ENCODE measurements around the gene SGF29. TPM values are rescaled to one million over a fixed set of nuclear protein-coding genes. Genes with fewer than 3 reads are reported as not detected.

The SGF29 gene
- 10 to 100 TPM; 11.0 to 31.3 (median 13.1) TPM for total RNA-seq

GRCh38 chr16:28553776-28554633 is at the start of gene SGF29:
SGF29 (plus strand) TSS chr16:28553920; CDS start chr16:28581070, 27,150 bp downstream.
- H3K9me3 ChIP-seq = no peaks in the 10 kb centered on the region
- peak within 1 kb of the TSS; percentile 91 to 99 (median 95) for H3K27ac ChIP-seq
- peaks cover 10 to 30% (median 11%) of the 10 kb centered on the region in 3 donors for H3K4me1 ChIP-seq
- 4% methylated on average over 31 to 58 of the region's 88 CpGs for WGBS, 2 donors
- H3K36me3 ChIP-seq = peaks cover 0 to 29% (median 0%) of the 10 kb centered on the region in 3 donors
- peak within 1 kb of the TSS; percentile 51 to 91 (median 63) for H3K4me3 ChIP-seq
- TF ChIP-seq CTCF (IDR thresholded peaks at IDR 0.05) = peak in 4 of 6 experiments; percentile 8 to 20 (median 19)
- TF ChIP-seq POLR2A (IDR thresholded peaks at IDR 0.05) = peak in 3 of 4 donors; percentile 75 to 90 (median 84)
- intact Hi-C loops (cut with DNase I) = no loop called here
- peak; percentile 44 for DNase-seq
- no peaks in the 10 kb centered on the region for H3K27me3 ChIP-seq

- Histone ChIP-seq H3K27me3 (peaks cover 0 to 12% (median 0%) of the 10 kb centered on the region in 4 donors), H3K4me1 (peaks cover 0 to 22% (median 8%) of the 10 kb centered on the region in 3 donors), H3K27ac (no peak overlapping the region), H3K4me3 (no peak overlapping the region), H3K9me3 (no peaks in the 10 kb centered on the region), H3K36me3 (no peaks in the 10 kb centered on the region)
- no peak for DNase-seq
- WGBS, 2 donors = 49 to 50% methylated on average over 5 to 8 of the region's 8 CpGs
- TF ChIP-seq POLR2A (IDR thresholded peaks at IDR 0.05) (no peak), CTCF (IDR thresholded peaks at IDR 0.05) (no peak)
- intact Hi-C loops (cut with DNase I) = no loop called here
Observed at GRCh38 chr16:28504707-28505404, 48.9 kb upstream of the SGF29 start.

- TF ChIP-seq POLR2A (IDR thresholded peaks at IDR 0.05) (no peak), CTCF (IDR thresholded peaks at IDR 0.05) (no peak)
- intact Hi-C loops (cut with DNase I) = no loop called here
- Histone ChIP-seq H3K27me3 (peaks cover 0 to 12% (median 0%) of the 10 kb centered on the region in 4 donors), H3K36me3 (no peaks in the 10 kb centered on the region), H3K4me1 (peaks cover 0 to 22% (median 8%) of the 10 kb centered on the region in 3 donors), H3K9me3 (no peaks in the 10 kb centered on the region), H3K4me3 (no peak overlapping the region), H3K27ac (no peak overlapping the region)
- WGBS, 2 donors = 49 to 57% methylated on average over 9 to 11 of the region's 14 CpGs
- DNase-seq = no peak
Observed at GRCh38 chr16:28505489-28506137, 48.1 kb upstream of the SGF29 start.

GRCh38 chr16:28511031-28511430 is 42.7 kb upstream of the SGF29 start:
- H3K4me1 ChIP-seq = peaks cover 0 to 8% (median 0%) of the 10 kb centered on the region in 3 donors
- intact Hi-C loops (cut with DNase I) = no loop called here
- no peaks in the 10 kb centered on the region for H3K36me3 ChIP-seq
- H3K9me3 ChIP-seq = no peaks in the 10 kb centered on the region
- DNase-seq = no peak
- H3K27ac ChIP-seq = no peak overlapping the region
- peaks cover 0 to 5% (median 0%) of the 10 kb centered on the region in 4 donors for H3K27me3 ChIP-seq
- WGBS, 2 donors = 18 to 42% methylated on average over 3 of the region's 3 CpGs
- H3K4me3 ChIP-seq = no peak overlapping the region
- TF ChIP-seq POLR2A (IDR thresholded peaks at IDR 0.05) = no peak
- no peak for TF ChIP-seq CTCF (IDR thresholded peaks at IDR 0.05)

Measured in esophagus squamous epithelium (tissue), 5 donors.